ENCODE data around the gene BSG.

GRCh38 chr19:583198-583967, 11.0 kb downstream of the BSG start:
- TF ChIP-seq, protein P1, sequence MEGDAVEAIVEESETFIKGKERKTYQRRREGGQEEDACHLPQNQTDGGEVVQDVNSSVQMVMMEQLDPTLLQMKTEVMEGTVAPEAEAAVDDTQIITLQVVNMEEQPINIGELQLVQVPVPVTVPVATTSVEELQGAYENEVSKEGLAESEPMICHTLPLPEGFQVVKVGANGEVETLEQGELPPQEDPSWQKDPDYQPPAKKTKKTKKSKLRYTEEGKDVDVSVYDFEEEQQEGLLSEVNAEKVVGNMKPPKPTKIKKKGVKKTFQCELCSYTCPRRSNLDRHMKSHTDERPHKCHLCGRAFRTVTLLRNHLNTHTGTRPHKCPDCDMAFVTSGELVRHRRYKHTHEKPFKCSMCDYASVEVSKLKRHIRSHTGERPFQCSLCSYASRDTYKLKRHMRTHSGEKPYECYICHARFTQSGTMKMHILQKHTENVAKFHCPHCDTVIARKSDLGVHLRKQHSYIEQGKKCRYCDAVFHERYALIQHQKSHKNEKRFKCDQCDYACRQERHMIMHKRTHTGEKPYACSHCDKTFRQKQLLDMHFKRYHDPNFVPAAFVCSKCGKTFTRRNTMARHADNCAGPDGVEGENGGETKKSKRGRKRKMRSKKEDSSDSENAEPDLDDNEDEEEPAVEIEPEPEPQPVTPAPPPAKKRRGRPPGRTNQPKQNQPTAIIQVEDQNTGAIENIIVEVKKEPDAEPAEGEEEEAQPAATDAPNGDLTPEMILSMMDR (IDR thresholded peaks at IDR 0.05): no peak
- no peak for TF ChIP-seq POLR2A (IDR thresholded peaks at IDR 0.05)

Data from heart left ventricle (tissue), 13 donors.